Astrocyte (in vitro differentiated cells and primary cell): ENCODE data around the gene SPATC1L. TPM values are rescaled to one million over a fixed set of nuclear protein-coding genes. Genes with fewer than 3 reads are reported as not detected.
A peak's percentile ranks its signal among the peaks of the same experiment; 100 is the strongest.

Experiments
- DNase-seq: peaks from one replicate; pipeline ENCODE4 v3.0.0-alpha.2; 2010; ENCODE audit warnings: low read depth
- FAIRE-seq: peaks from 2 replicates; lab custom pipeline; 2011; peaks lifted over from hg19 to GRCh38; lab: Jason Lieb, UNC
- H2AFZ ChIP-seq: 2 replicates; pipeline ENCODE4 v1.6.0; 2012; ENCODE audit warnings: low read depth, low read length, inconsistent platforms
- H3K27ac ChIP-seq: 2 replicates; pipeline ENCODE4 v1.5.1; 2011; ENCODE audit warnings: low read depth, low read length, inconsistent platforms
- H3K27me3 ChIP-seq: 2 replicates; pipeline ENCODE4 v1.6.0; 2011; ENCODE audit warnings: low read length, inconsistent platforms; ENCODE audit not compliant: insufficient read depth
- H3K36me3 ChIP-seq: 2 replicates; pipeline ENCODE4 v1.5.1; 2011; ENCODE audit warnings: low read length, inconsistent platforms; ENCODE audit not compliant: insufficient read depth
- H3K4me1 ChIP-seq: 2 replicates; pipeline ENCODE4 v1.5.1; 2011; ENCODE audit warnings: low read length, inconsistent platforms; ENCODE audit not compliant: insufficient read depth
- H3K4me2 ChIP-seq: 2 replicates; pipeline ENCODE4 v1.6.0; 2012; ENCODE audit warnings: low read length, inconsistent platforms
- H3K4me3 ChIP-seq: 2 replicates; pipeline ENCODE4 v1.5.1; 2011; ENCODE audit warnings: low read depth, mild to moderate bottlenecking, low read length, inconsistent platforms; ENCODE audit not compliant: insufficient read depth
- H3K79me2 ChIP-seq: 2 replicates; pipeline ENCODE4 v1.6.0; 2012; ENCODE audit warnings: mild to moderate bottlenecking, low read length, inconsistent platforms; ENCODE audit not compliant: insufficient read depth
- H3K9ac ChIP-seq: 2 replicates; pipeline ENCODE4 v1.6.0; 2012; ENCODE audit warnings: mild to moderate bottlenecking, low read length, inconsistent platforms
- H3K9me3 ChIP-seq: 2 replicates; pipeline ENCODE4 v1.5.1; 2012; ENCODE audit warnings: low read depth, mild to moderate bottlenecking, low read length, inconsistent platforms; ENCODE audit not compliant: insufficient read depth
- H4K20me1 ChIP-seq: 2 replicates; pipeline ENCODE4 v1.6.0; 2012; ENCODE audit warnings: low read length, inconsistent platforms; ENCODE audit not compliant: insufficient read depth
- H3K27ac Mint-ChIP-seq: one replicate; pipeline ENCODE4 v1.8.0; 2021; ENCODE audit warnings: mild to moderate bottlenecking, mixed read lengths; ENCODE audit not compliant: unreplicated experiment
- H3K27me3 Mint-ChIP-seq: one replicate; pipeline ENCODE4 v1.8.0; 2021; ENCODE audit warnings: low read depth, mixed read lengths; ENCODE audit not compliant: unreplicated experiment
- H3K36me3 Mint-ChIP-seq: one replicate; pipeline ENCODE4 v1.8.0; 2021; ENCODE audit warnings: low read depth, mixed read lengths; ENCODE audit not compliant: unreplicated experiment
- H3K4me1 Mint-ChIP-seq: one replicate; pipeline ENCODE4 v1.8.0; 2021; ENCODE audit warnings: low read depth, mixed read lengths; ENCODE audit not compliant: unreplicated experiment
- H3K4me3 Mint-ChIP-seq: one replicate; pipeline ENCODE4 v1.8.0; 2021; ENCODE audit warnings: mild to moderate bottlenecking, moderate library complexity, mixed read lengths; ENCODE audit not compliant: unreplicated experiment
- H3K9me3 Mint-ChIP-seq: one replicate; pipeline ENCODE4 v1.8.0; 2021; ENCODE audit warnings: mild to moderate bottlenecking, mixed read lengths; ENCODE audit not compliant: unreplicated experiment
- EZH2 ChIP-seq: IDR thresholded peaks from 2 replicates; pipeline ENCODE4 v1.6.1; 2012; ENCODE audit warnings: mild to moderate bottlenecking, low read length, inconsistent platforms; ENCODE audit not compliant: insufficient read depth
- total RNA-seq: library from RNA; stranded (reverse); gene quantifications from 2 replicates; pipeline ENCODE4 v1.2.1, GENCODE V29; 2021
- TF ChIP-seq, protein P1 (sequence below): IDR thresholded peaks from 2 replicates; pipeline ENCODE4 v1.5.1; 2011; ENCODE audit warnings: low read depth, mild to moderate bottlenecking, inconsistent platforms, low read length, moderate library complexity; ENCODE audit not compliant: insufficient read depth

Gene SPATC1L
- total RNA-seq, 1 donor from 2014 or later, result 17.8 TPM

DNA sequence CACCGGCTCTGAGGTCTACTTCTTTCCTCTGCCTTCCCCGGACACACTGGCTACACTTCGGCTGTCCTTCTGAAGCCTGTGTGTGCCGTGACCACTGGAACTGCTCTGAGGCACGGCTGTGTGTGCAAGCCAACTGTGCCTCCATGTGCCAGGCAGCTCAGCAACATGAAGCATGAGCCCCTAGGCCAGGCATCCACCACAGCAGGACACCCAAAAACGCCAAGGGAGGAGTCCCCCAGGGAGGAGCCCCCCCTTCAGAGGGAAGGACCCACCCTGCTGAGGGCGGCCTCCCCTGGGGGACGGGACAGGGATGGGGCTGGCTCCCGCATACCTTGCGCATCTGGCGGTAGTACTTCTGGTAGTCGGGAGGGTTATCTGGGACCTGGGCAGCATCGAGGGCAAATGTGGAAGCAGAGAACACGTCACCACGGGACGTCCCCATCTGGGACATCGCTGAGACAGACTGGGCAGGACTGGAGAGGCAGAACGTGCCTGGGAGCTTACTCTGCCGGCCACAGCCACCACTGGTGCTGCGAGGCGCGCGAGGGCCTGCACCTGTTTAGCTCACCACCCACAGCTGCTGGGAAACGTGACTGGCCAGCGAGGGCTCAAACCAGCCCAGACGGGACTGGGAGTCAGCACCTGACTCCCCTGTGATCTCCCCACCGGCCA lies 23.8 kb upstream of the SPATC1L start:
- Mint-ChIP-seq H3K9me3 (no peaks in the 10 kb centered on the region), H3K4me3 (no peak overlapping the region), H3K36me3 (peaks cover 13% of the 10 kb centered on the region), H3K27ac (peak overlapping the region; percentile 31), H3K27me3 (no peaks in the 10 kb centered on the region), H3K4me1 (peaks cover 2% of the 10 kb centered on the region)
- Histone ChIP-seq H3K27me3 (no peaks in the 10 kb centered on the region), H3K4me3 (no peak overlapping the region), H3K4me1 (no peaks in the 10 kb centered on the region), H3K79me2 (no peaks in the 10 kb centered on the region), H3K27ac (no peak overlapping the region), H3K9ac (no peak overlapping the region), H3K36me3 (peaks cover 15% of the 10 kb centered on the region), H3K9me3 (no peaks in the 10 kb centered on the region), H4K20me1 (peaks cover 24% of the 10 kb centered on the region), H2AFZ (no peak overlapping the region), H3K4me2 (no peak overlapping the region)
- FAIRE-seq (no peak), DNase-seq (no peak)
- TF ChIP-seq, protein P1, sequence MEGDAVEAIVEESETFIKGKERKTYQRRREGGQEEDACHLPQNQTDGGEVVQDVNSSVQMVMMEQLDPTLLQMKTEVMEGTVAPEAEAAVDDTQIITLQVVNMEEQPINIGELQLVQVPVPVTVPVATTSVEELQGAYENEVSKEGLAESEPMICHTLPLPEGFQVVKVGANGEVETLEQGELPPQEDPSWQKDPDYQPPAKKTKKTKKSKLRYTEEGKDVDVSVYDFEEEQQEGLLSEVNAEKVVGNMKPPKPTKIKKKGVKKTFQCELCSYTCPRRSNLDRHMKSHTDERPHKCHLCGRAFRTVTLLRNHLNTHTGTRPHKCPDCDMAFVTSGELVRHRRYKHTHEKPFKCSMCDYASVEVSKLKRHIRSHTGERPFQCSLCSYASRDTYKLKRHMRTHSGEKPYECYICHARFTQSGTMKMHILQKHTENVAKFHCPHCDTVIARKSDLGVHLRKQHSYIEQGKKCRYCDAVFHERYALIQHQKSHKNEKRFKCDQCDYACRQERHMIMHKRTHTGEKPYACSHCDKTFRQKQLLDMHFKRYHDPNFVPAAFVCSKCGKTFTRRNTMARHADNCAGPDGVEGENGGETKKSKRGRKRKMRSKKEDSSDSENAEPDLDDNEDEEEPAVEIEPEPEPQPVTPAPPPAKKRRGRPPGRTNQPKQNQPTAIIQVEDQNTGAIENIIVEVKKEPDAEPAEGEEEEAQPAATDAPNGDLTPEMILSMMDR, result no peak
- TF ChIP-seq EZH2, result no peak

DNA sequence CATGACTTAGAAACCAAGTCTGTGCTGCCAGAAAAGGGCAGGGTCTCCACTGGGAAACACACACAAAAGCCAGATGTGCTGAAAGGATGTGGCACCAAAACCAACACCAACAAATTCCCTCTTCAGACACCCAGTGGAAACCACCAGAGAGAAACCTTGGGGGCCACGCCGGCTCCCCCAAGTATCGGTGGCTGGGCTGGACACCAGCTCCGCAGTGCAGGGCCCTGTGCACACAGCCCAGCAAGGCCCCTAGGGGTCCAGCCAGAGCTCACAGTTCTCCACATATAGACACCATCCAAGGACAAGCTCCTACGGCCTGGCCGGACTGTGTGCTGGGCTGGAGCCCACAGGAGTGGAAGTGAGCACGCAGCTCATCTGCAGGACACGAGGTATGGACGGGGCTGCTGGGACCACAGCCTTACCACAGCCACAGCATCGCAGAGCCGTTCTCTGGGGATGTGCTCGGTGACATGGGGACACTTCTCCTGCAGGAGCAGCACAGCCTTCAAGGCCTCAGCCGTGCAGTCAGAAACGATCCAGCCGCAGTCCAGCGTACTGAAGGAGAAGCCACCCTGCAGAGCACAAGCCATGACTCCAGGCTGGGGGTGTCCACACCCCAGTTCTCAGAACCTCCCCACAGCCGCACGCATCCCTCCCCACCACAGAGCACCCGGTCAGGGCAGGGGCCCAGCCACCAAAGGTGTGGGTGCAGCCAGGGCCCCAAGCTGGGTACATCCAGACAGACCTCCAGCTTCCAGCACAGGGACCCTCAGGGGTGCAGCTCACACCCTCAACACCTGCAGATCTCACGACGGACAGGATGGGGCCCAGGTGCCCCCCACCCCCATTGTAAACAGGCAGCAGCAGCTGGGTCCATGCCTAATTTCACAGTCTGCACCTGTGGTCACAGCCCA lies 23.0 kb upstream of the SPATC1L start:
- Histone ChIP-seq H3K4me2 (no peak overlapping the region), H3K9me3 (no peaks in the 10 kb centered on the region), H3K79me2 (no peaks in the 10 kb centered on the region), H3K36me3 (peaks cover 18% of the 10 kb centered on the region), H2AFZ (no peak overlapping the region), H4K20me1 (peaks cover 16% of the 10 kb centered on the region), H3K4me1 (no peaks in the 10 kb centered on the region), H3K9ac (no peak overlapping the region), H3K4me3 (no peak overlapping the region), H3K27ac (no peak overlapping the region), H3K27me3 (no peaks in the 10 kb centered on the region)
- Mint-ChIP-seq H3K36me3 (peaks cover 13% of the 10 kb centered on the region), H3K4me3 (no peak overlapping the region), H3K9me3 (no peaks in the 10 kb centered on the region), H3K27me3 (no peaks in the 10 kb centered on the region), H3K4me1 (peaks cover 2% of the 10 kb centered on the region), H3K27ac (peak overlapping the region; percentile 31)
- DNase-seq (no peak), FAIRE-seq (no peak)
- no peak for TF ChIP-seq EZH2

DNA sequence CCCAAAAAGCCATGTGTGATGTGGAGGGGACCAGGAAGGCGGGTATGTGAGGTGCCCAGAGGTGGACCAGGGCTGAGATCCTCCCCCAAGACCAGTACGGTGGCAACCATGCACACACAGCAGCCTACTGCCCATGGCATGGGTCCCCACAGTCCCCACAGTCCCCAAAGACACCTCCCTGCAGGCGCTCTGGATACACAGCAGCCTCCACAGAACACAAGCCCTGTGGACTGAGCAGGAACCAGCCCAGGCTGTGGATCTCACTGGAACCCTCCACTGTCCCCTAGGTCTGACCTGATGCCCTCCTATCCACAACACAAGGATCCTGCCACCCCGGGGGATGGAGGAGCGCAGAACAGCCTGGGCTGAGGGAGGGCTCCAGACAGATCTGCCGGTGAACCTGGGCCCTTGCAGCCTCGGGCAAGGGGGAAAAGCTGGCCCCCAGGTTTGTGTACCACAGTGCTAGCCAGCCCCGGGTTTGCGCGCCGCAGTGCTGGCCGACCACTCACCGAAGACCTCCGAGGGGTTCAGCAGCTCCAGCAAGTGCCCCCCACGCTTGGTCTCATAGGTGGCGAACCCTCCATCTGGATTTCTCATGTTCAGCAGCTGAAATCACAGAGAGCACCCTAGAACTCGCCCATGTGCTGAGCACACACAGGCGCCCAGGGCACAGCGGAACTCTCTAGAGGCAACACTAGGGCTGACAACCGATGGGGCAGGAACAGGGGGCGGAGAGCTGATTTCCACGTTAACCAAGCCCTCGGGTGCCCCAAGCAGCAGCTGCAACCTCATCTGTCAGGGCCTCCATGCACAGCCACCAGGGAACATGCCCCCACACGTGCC lies 22.1 kb upstream of the SPATC1L start:
- H3K27ac ChIP-seq, result no peak overlapping the region
- H4K20me1 ChIP-seq, result peaks cover 8% of the 10 kb centered on the region
- H3K9ac ChIP-seq, result no peak overlapping the region
- no peaks in the 10 kb centered on the region for H3K9me3 ChIP-seq
- DNase-seq (no peak), FAIRE-seq (no peak)
- Mint-ChIP-seq H3K9me3 (no peaks in the 10 kb centered on the region), H3K4me1 (no peaks in the 10 kb centered on the region), H3K27ac (no peak overlapping the region), H3K27me3 (no peaks in the 10 kb centered on the region), H3K36me3 (peaks cover 13% of the 10 kb centered on the region), H3K4me3 (no peak overlapping the region)
- H3K36me3 ChIP-seq, result peaks cover 18% of the 10 kb centered on the region
- H3K4me1 ChIP-seq, result no peaks in the 10 kb centered on the region
- no peaks in the 10 kb centered on the region for H3K79me2 ChIP-seq
- H3K4me3 ChIP-seq, result no peak overlapping the region
- no peak overlapping the region for H3K4me2 ChIP-seq
- TF ChIP-seq EZH2, result no peak
- TF ChIP-seq, protein P1, result no peak
- H2AFZ ChIP-seq, result no peak overlapping the region
- H3K27me3 ChIP-seq, result no peaks in the 10 kb centered on the region
